ENCODE data around the gene GMDS.

The GMDS gene

DNA sequence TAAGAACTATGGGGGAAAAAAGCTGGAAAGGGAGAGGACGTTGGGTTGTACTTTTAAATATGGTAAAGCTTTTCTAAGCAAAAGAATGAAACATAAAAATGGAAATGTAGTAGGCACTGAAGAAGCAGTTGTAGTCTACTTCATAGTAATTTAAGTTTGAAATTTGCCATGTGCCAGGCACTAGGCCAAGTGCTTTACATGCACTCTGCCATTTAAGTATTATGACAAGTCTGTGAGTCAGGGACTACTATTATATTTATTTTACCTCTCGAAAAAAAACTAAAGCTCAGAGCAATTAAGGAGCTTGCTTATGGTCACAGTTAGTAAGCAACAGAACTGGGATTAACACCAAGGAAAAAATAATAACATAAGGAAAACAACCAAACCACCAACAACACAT lies 257.8 kb downstream of the GMDS start:
- DNase-seq, result no peak
- Histone ChIP-seq H3K36me3 (no peaks in the 10 kb centered on the region), H3K4me1 (peaks cover 10% of the 10 kb centered on the region), H3K4me3 (ENCODE audit: low read depth, low read length) (no peak overlapping the region), H3K9me3 (0 out of 2 replicates have a peak, but pooled peaks cover 2% of the 10 kb centered on the region), H3K27me3 (no peaks in the 10 kb centered on the region)
- TF ChIP-seq, protein P1, sequence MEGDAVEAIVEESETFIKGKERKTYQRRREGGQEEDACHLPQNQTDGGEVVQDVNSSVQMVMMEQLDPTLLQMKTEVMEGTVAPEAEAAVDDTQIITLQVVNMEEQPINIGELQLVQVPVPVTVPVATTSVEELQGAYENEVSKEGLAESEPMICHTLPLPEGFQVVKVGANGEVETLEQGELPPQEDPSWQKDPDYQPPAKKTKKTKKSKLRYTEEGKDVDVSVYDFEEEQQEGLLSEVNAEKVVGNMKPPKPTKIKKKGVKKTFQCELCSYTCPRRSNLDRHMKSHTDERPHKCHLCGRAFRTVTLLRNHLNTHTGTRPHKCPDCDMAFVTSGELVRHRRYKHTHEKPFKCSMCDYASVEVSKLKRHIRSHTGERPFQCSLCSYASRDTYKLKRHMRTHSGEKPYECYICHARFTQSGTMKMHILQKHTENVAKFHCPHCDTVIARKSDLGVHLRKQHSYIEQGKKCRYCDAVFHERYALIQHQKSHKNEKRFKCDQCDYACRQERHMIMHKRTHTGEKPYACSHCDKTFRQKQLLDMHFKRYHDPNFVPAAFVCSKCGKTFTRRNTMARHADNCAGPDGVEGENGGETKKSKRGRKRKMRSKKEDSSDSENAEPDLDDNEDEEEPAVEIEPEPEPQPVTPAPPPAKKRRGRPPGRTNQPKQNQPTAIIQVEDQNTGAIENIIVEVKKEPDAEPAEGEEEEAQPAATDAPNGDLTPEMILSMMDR (IDR thresholded peaks at IDR 0.05; ENCODE audit: low read depth, low read length), result no peak

DNA sequence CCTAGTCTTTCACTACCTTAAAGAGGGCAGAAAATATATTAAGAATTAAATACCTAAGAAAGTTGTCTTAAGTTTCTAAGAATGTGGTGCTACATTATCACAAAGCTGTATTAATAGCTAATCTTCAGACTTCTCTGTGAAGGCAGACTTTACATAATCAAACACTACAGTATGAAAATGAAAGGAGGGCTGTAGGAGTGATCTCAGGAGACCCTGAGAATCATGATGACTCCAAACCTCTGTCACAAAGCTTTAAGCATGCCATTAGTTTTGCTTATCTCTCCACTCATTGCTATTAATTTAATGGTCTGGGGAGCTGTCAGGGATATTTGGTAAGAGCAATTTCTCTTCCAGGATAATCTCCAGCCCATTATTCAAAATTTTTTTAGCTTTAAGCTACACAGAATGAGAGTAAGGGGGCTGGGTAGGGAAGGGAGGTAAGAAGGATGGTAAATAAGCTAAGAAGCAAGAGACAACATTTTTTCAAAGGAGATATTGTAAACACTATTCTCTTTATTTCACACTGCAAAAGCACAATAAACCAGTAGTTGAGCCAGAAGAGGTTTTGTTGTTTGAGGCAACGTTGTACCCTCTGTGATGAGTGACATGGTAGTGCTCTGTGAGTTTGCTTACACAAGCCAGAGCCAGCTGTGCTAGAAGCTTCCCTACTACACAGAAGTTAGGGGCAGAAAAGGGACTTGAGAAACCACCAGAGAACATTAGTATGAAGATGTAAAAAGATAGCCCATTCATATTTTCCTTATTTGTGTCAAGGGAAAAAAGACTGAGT lies 258.8 kb downstream of the GMDS start:
- Histone ChIP-seq H3K4me1 (peaks cover 10% of the 10 kb centered on the region), H3K9me3 (0 out of 2 replicates have a peak, but pooled peaks cover 2% of the 10 kb centered on the region), H3K27me3 (no peaks in the 10 kb centered on the region), H3K4me3 (ENCODE audit: low read depth, low read length) (peak overlapping the region; percentile 30), H3K36me3 (no peaks in the 10 kb centered on the region)
- TF ChIP-seq, protein P1 (IDR thresholded peaks at IDR 0.05; ENCODE audit: low read depth, low read length), result no peak
- peak; percentile 30 for DNase-seq

DNA sequence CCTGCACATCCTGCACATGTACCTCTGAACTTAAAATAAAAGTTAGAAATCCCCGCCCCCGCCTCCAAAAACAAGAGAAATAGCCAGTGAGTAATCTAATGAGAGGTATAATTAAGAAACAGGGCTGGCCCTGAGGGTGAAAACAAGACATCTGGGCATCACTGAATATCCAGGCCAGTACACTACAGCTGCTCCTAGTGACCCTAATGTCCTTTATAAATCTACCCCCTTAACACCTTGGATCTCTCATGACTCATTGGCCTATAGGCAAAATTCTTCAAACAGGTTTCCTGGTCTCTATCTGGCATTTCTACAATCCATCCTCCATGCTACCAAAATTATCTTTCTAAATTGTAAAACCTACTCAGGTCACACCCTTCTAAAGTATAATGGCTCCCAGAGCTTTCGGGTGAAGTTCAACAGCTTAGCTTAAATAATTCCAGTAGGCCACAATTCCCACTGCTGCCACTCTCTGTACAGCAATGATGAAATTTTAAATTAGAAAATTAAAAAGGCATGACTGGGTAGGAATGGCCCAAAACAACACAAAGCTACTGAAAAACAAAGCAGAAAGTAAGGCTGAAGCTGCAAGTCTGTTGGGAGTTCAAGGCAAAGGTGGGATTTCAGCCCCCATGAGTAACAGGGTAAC lies 260.9 kb downstream of the GMDS start:
- no peaks in the 10 kb centered on the region for H3K36me3 ChIP-seq
- peaks cover 10% of the 10 kb centered on the region for H3K4me1 ChIP-seq
- H3K9me3 ChIP-seq, result 0 out of 2 replicates have a peak, but pooled peaks cover 2% of the 10 kb centered on the region
- H3K4me3 ChIP-seq (ENCODE audit: low read depth, low read length), result no peak overlapping the region
- no peak for DNase-seq
- TF ChIP-seq, protein P1 (IDR thresholded peaks at IDR 0.05; ENCODE audit: low read depth, low read length), result no peak
- no peaks in the 10 kb centered on the region for H3K27me3 ChIP-seq

GRCh38 chr6:1983850-1984249 lies 261.6 kb downstream of the GMDS start:
- Histone ChIP-seq H3K9me3 (0 out of 2 replicates have a peak, but pooled peaks cover 2% of the 10 kb centered on the region), H3K4me1 (peaks cover 10% of the 10 kb centered on the region), H3K4me3 (ENCODE audit: low read depth, low read length) (no peak overlapping the region), H3K36me3 (no peaks in the 10 kb centered on the region), H3K27me3 (no peaks in the 10 kb centered on the region)
- TF ChIP-seq, protein P1 (IDR thresholded peaks at IDR 0.05; ENCODE audit: low read depth, low read length), result no peak
- no peak for DNase-seq

DNA sequence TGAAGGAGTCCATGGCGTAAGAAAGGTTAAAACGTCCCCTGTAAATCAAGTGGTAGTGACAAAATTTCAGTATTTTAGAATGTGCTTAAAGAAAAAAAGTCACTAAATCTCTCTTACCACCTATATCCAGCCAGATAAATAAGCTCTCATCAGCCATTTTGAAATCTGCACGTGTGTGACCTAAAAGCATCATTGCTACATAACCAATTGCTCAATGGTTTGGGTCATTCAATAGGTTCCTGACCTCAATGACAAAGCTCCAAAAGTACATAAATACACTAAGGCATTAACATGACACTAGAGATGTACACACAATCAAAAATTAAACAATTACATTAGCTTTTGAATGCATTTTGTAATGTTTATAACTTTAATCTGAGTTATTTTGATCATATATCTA lies 272.4 kb downstream of the GMDS start:
- TF ChIP-seq, protein P1 (IDR thresholded peaks at IDR 0.05; ENCODE audit: low read depth, low read length), result no peak
- H3K27me3 ChIP-seq, result no peaks in the 10 kb centered on the region
- no peaks in the 10 kb centered on the region for H3K36me3 ChIP-seq
- H3K4me1 ChIP-seq, result peaks cover 5% of the 10 kb centered on the region
- no peak for DNase-seq
- no peak overlapping the region for H3K4me3 ChIP-seq (ENCODE audit: low read depth, low read length)
- H3K9me3 ChIP-seq, result no peaks in the 10 kb centered on the region

- TF ChIP-seq, protein P1 (IDR thresholded peaks at IDR 0.05; ENCODE audit: low read depth, low read length), result no peak
- H3K4me3 ChIP-seq (ENCODE audit: low read depth, low read length), result no peak overlapping the region
- no peaks in the 10 kb centered on the region for H3K9me3 ChIP-seq
- H3K27me3 ChIP-seq, result no peaks in the 10 kb centered on the region
- no peaks in the 10 kb centered on the region for H3K36me3 ChIP-seq
- DNase-seq, result no peak
- H3K4me1 ChIP-seq, result peaks cover 5% of the 10 kb centered on the region
Measured at GRCh38 chr6:1971612-1972011, 273.8 kb downstream of the GMDS start.
